Fibroblast of pulmonary artery (primary cell): ENCODE measurements around the gene ALDH9A1.
"Not testable (repeated sequence)": the region's sequence is repeated elsewhere in the genome, so short reads cannot be mapped to it uniquely, and the experiment has no call there.

Experiments used
- DNase-seq: peaks from one replicate; pipeline ENCODE4 v3.0.0-alpha.2; 2010; ENCODE audit warnings: low read depth
- H3K4me3 ChIP-seq: replicated peaks from 2 replicates; pipeline ENCODE4 v1.5.1; 2011; ENCODE audit warnings: low read depth, mild to moderate bottlenecking, control low read depth, low read length, moderate library complexity
- CTCF ChIP-seq: IDR thresholded peaks from 2 replicates; pipeline ENCODE4 v1.5.1; 2011; ENCODE audit warnings: mild to moderate bottlenecking, control low read depth, low read length, inconsistent platforms; ENCODE audit errors: missing control alignments

Gene ALDH9A1

GRCh38 chr1:165674599-165674998 is 23.8 kb downstream of the ALDH9A1 start:
- peak; percentile 49 for DNase-seq
- H3K4me3 ChIP-seq, result no peak overlapping the region
- TF ChIP-seq CTCF, result no peak

- H3K4me3 ChIP-seq, result no peak overlapping the region
- no peak for TF ChIP-seq CTCF
- peak; percentile 69 for DNase-seq
Measured at GRCh38 chr1:165671526-165671925, 26.8 kb downstream of the ALDH9A1 start.

GRCh38 chr1:165668184-165668583 is 30.2 kb downstream of the ALDH9A1 start:
- TF ChIP-seq CTCF, result no peak
- no peak overlapping the region for H3K4me3 ChIP-seq
- DNase-seq, result no peak

GRCh38 chr1:165666152-165666825 is 32.1 kb downstream of the ALDH9A1 start:
- peak; percentile 57 for DNase-seq
- H3K4me3 ChIP-seq, result no peak overlapping the region
- no peak for TF ChIP-seq CTCF

- no peak overlapping the region for H3K4me3 ChIP-seq
- no peak for DNase-seq
- no peak for TF ChIP-seq CTCF
Measured at GRCh38 chr1:165662186-165662585, 36.2 kb downstream of the ALDH9A1 start.

GRCh38 chr1:165661703-165662102 is 36.7 kb downstream of the ALDH9A1 start:
- TF ChIP-seq CTCF, result no peak
- no peak for DNase-seq
- no peak overlapping the region for H3K4me3 ChIP-seq

GRCh38 chr1:165659581-165659895 is 38.8 kb downstream of the ALDH9A1 start:
- no peak for TF ChIP-seq CTCF
- no peak for DNase-seq
- H3K4me3 ChIP-seq, result no peak overlapping the region

GRCh38 chr1:165658766-165659580 is 39.4 kb downstream of the ALDH9A1 start:
- H3K4me3 ChIP-seq, DNase-seq: not testable (repeated sequence)
